M059J (cell line): ENCODE results near the gene CRYBG2. TPM values are rescaled to one million over a fixed set of nuclear protein-coding genes. Genes with fewer than 3 reads are reported as not detected.
"Not testable (repeated sequence)": the region's sequence is repeated elsewhere in the genome, so short reads cannot be mapped to it uniquely, and the experiment has no call there.

Source experiments
- DNase-seq: peaks from one replicate; pipeline ENCODE4 v3.0.0-alpha.2; 2012; ENCODE audit warnings: low read depth
- total RNA-seq: library from RNA; depleted of rRNA; stranded (reverse); fragments of >200 nt; shearing (Covaris generic); gene quantifications from 2 replicates; pipeline ENCODE4 v1.2.3, GENCODE V29; 2014; rRNA removed

The CRYBG2 gene, protein sequence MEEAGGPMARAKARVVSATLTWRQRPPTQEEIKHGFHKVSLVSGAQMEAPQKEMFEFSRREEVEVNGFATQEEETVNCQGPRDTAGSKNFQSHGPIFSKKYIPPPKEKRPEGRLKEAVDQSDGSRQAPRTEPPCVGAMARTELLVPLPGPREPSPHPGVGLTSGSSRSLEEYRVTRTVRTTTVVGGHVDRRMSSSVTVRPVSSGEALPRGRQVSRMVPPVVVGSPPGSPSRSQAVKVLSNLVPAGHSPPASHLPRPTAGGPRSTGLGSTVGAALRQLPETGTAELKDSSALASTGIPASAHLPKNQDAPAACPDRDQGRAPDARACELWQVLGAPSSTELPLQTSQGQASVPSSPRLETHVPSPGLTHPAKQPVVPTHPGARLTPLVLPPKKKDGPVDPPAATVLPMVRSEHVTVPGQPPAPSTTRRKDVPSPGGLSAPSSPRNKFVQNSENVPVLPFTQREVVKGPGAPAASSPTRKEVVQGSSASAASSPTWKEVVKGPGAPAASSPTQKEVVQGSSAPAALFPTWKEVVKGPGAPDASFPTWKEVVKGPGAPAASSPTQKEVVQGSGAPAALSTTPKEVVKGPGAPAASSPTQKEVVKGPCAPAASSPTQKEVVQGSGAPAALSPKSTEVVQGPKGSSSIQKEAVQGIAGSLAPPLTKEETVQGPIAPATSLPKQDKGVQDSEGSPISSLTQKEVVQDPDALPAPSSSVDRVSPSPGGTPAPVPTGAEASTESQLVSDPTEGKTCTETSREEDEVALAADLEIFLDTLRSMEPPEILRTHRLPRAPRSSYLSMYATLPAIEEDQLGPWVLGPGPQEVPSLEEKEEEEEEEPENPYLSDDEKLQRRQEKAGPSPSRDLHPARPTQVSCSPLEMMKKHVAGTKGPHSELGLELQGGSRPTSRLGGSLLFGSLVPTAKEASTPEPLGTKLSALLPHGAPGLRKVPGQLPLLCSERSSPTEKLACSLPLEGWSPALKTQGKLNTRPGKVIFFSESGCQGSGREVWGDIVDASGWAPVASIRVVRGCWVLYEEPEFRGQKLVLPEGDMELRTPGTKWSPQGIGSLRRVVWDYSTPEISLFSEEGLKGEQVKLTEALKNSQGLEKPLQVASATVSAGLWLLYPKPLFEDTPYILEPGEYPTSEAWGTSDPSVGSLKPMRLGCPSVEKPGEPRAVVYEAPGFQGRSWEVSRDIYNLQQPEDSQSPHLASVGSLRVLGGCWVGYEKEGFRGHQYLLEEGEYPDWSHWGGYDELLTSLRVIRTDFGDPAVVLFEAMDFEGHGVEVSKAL (N-terminal part only)
- total RNA-seq, result 0.42 and 2.0 TPM in 2 replicates

GRCh38 chr1:26353976-26354820 is at the start of gene CRYBG2:
CRYBG2 (minus strand) TSS chr1:26354130; CDS start chr1:26346657, 7,473 bp downstream.
- no peak for DNase-seq

DNA sequence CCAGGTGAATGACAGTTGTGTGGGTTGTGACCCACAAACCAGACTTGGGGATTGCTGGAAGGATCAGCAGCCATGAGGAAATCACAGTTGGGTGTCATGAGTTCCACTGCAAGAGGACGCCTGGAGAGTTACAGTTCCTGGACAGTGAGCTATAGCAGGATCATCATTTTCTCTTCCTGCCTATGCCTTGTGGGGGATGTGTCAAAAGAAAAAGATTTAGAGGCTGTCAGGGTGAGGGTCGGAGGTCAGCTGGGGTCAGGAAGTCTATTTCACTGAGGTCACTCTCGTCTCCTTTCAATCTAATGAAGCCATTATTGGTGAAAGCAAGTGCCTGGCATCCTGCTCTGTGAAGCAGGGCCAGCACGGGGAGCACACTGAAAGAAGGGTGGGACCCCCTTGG is 49.7 kb upstream of the CRYBG2 start:
- DNase-seq, result no peak

DNA sequence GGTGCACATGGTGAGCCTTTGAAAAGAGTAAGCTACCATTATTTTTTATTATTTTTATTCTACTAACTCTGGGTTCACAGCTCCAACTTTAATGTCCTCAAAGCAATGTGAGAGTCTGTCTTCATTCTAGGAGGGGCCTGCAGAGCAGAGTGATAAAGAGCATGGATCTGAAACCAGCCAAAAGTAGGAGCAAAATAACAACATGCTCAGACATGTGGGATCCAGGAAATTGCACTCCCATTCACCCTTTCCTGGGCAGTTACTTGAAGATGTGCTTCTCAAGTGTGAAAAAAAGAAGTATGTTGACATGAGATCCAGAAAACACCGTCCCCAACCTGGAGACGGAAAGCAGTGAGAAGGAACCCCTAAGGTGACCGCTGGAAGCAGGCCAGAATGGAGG is 48.0 kb upstream of the CRYBG2 start:
- no peak for DNase-seq

DNA sequence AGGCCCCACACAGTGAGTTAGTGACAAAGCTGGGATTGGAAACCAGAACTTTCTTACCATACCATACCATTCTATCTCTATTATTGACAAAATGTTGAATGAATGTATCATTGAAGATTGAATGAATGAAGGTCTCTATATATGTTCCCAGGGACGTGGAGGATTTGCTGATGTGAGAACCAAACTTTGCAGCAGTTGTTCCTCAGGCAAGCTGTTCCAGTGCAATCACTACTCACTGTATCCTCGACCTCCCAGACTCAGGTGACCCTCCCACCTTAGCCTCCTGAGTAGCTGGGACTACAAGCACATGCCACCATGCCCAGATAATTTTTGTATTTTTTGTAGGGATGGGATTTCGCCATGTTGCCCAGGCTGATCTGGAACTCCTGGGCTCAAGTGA is 45.1 kb upstream of the CRYBG2 start:
- no peak for DNase-seq

DNA sequence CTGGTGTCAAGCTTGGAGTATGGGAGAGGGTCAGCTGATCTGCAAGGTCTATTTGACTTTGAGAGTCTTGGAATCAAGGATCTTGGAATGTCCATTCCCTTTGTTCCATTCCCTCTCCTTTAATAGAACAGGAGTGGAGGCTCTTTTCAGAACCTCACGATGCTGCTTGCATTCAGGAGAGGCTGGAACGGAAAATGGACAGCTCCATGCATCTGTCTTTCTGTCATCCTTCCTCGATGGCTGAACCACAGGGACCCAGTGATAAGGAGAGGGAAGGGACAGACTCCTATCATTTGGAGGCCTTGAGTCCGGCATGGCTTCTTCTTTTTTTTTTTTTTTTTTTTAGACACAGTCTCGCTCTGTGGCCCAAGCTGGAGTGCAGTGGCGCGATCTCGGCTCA is 41.8 kb upstream of the CRYBG2 start:
- no peak for DNase-seq

- peak; percentile 75 for DNase-seq
These were observed 37.5 kb upstream of the CRYBG2 start for GRCh38 chr1:26391450-26391849.

DNA sequence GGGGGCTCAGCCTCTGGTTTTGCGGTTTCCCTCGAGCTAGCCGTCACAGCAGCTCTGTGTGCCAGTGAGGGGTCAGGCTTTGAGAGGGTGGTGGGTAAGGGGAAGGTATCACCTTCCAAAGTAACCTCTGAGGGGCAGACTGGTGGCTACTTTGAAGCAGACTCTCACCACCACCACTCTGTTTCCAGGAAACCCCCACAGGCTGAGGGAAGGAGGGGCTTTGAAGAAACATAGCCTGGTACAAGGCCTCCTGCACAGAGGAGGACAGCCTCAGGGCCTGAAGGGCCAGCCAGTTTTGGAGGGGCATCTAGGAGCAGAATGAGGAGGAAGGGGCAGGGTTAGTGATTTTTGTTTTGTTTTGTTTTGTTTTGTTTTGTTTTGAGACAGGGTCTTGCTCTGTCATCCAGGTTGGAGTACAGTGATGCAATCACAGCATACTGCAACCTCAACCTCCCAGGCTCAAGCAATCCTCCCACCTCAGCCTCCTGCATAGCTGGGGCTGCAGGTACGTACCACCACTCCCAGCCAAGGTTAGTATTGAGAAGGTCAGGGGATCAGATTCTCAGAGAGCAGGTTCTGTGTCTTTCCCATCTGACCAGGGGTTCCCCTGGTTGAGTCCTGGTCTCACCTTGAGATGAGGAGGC is 35.8 kb upstream of the CRYBG2 start:
- DNase-seq, result no peak

DNA sequence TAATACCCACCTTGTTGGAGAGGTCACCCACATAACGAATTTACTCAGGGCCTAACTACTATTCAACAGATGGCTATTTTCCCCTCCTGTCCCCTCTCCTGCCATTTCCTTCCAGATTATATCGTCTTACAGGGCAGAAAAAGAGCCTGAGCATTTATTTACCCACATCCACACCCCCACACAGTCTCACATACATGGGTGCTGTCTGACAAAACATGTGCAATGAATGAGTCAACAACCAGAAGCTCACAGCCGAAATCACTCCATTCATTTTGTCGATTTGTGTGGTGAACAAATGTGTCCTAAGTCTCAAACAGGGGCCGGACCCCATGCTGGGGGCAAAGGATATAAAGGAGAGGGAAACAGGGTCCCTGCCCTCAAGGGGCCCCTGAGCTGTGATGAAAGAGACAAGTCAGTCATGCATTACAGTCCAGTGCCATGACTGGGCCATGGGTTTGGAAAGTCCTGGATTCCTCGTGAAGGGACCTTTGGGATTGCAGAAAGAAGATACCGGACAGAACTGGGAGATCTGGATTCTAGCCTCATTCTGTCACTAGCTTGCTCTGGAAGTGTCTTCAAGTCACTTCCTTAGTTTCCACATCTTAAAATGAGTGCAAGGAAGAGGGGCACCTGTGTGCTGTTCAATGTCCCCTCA is 35.0 kb upstream of the CRYBG2 start:
- DNase-seq, result no peak

DNA sequence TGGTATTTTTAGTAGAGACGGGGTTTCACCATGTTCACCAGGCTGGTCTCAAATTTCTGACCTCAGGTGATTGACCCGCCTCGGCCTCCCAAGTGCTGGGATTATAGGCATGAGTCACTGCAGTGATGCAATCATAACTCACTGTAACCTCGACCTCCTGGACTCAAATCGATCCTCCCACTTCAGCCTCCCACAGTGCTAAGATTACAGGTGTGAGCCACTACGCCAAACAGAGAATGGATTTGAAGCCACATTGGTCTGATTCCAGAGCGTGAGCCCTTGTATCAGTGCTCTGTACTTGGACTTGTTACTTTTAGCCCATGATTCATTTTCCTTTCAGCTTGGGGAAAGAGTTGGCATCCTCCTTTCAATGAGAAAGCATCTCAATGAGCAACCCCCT is 33.5 kb upstream of the CRYBG2 start:
- peak; percentile 94 for DNase-seq

DNA sequence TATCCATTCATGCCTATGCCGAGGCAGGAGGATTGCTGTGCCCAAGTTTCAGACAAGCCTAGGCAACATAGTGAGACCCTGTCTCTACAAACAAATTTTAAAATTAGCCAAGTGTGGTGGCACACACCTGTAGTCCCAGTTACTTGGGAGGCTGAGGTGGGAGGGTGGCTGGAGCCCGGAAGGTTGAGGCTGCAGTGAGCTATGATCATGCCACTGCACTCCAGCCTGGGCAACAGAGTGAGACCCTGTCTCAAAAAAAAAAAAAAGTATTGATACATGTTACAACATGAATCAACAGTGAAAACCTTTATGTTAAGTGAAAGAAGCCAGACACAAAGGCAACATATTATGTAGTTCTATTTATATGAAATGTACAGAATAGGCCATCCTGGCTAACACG is 31.1 kb upstream of the CRYBG2 start:
- DNase-seq, result not testable (repeated sequence)

GRCh38 chr1:26384076-26384475 is 30.1 kb upstream of the CRYBG2 start:
- no peak for DNase-seq

- no peak for DNase-seq
These were observed 24.9 kb upstream of the CRYBG2 start for GRCh38 chr1:26378879-26379251.

GRCh38 chr1:26378088-26378878 is 24.4 kb upstream of the CRYBG2 start:
- DNase-seq, result peak; percentile 98

DNA sequence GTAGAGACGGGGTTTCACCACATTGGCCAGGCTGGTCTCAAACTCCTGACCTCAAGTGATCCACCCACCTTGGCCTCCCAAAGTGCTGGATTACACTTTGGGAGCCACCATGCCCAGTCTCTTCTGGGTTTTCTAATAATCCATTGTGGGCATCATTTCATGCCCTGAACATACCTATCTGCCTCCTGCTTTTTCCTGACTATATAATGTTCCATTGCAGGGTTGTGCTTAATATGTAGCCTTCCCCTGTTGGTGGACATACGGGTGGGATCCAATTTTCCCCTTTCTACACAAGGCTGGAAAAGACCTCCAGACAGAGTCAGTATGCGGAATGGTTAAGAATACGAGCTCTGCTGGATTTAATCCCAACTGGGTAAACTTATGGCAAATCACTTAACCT is 22.1 kb upstream of the CRYBG2 start:
- DNase-seq, result no peak

DNA sequence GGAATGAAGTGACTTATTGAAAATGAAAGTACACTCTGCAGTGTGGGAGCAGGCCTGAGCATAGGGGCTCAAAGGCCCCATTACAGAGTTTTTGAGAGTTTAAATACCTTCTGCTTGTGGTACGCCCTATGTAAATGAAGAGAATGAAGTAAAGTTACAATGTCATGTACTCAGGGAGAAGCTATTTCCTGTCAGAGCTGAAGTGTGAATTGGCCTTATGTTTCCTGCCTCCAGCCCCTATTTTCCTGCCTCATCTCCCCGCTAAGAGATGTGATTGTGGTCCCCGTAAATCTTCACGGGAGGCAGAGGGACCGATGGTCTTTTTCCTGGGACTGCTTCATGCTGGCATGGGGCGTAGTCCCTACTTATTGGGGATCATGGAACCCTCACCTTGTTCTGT is 21.2 kb upstream of the CRYBG2 start:
- DNase-seq, result no peak

DNA sequence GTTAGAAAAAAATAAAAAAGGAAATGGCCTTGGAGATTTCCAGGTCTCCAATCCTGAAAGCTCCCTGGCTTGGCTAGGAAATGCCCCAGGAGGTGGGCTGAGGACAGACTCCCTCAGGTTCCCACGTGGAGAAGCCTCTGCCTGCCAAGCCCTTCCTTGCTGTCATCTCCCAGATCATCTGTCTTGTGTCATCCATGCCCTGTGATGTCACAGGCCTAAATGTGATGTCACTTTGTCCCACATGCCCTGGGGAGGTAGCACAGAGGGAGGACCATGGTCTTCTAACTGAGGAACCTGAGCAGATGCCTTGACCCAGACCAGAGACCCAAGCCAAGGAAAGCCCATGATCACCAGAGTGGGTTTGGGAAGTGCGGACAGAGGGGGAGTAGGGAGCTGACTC is 20.4 kb upstream of the CRYBG2 start:
- DNase-seq, result not testable (repeated sequence)

DNA sequence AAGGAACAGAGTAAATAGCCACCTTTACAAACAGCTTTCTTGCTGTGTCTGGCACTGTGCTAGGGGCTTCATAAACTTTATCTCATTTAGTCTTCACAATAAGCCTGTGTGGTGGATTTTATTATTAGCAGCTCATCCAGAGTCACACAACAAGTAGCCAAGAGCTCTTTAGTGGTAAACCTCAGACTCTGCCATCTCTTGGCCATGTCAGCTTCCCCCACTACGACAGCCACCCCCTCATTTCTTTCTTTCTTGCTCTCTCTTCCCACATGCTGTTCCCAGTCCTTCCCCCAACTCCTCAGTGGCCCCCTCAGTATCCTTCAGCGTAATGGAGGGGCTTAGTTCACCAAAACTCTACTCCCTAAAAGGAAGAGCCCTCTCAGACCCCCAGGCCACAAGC is 19.9 kb upstream of the CRYBG2 start:
- no peak for DNase-seq

GRCh38 chr1:26373281-26373680 is 19.4 kb upstream of the CRYBG2 start:
- no peak for DNase-seq

GRCh38 chr1:26372611-26373010 is 18.7 kb upstream of the CRYBG2 start, which contains the start of gene ZNF683:
ZNF683 (minus strand) TSS chr1:26372750; CDS start chr1:26368571, 4,179 bp downstream.
- DNase-seq, result not testable (repeated sequence)
